Activated CD4-positive, alpha-beta T cell treated with anti-CD3 and anti-CD28 coated beads for 48 hours (primary cell): Measurements from ENCODE around the gene TYW3.

Source experiments
- DNase-seq: peaks from one replicate; pipeline ENCODE4 v3.0.0-alpha.2; 2020

Gene TYW3, protein sequence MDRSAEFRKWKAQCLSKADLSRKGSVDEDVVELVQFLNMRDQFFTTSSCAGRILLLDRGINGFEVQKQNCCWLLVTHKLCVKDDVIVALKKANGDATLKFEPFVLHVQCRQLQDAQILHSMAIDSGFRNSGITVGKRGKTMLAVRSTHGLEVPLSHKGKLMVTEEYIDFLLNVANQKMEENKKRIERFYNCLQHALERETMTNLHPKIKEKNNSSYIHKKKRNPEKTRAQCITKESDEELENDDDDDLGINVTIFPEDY

DNA sequence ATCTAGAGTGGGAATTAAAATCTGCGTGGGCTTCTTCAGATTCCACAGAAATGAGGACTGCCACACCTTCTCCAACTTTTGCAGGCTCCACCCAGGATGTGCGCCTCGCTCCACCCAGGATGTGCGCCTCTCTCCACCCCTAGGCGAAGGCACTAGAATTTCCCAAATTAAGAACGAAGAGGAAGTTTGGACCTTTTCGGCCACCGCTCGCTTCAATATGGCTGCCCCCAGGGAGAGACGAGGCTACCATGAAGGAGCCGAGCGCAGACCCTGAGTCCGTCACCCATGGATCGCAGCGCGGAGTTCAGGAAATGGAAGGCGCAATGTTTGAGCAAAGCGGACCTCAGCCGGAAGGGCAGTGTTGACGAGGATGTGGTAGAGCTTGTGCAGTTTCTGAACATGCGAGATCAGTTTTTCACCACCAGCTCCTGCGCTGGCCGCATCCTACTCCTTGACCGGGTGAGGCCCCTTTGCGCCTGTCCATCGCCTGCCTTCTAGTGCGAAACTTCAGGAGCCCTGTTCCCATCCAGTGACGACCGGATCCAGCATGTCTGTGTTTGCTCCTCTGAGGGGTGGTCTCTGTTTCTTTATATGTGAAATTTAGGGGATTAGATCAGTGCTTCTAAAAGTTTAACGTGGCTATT is at the start of gene TYW3, which contains the start of gene CRYZ:
Gene TYW3 (plus strand): TSS at position 193 of the 644 bp plus-strand sequence. CDS start 93 bp downstream, at position 286.
Gene CRYZ (minus strand): TSS at position 91 of the 644 bp plus-strand sequence. CDS start 8,229 bp downstream, outside the sequence.
- peak; percentile 90 for DNase-seq

- DNase-seq, result no peak
Measured at GRCh38 chr1:74683656-74684055, 49.3 kb upstream of the TYW3 start.

GRCh38 chr1:74684301-74684700 is 48.7 kb upstream of the TYW3 start:
- no peak for DNase-seq

GRCh38 chr1:74686928-74687327 is 46.0 kb upstream of the TYW3 start:
- DNase-seq, result no peak

DNA sequence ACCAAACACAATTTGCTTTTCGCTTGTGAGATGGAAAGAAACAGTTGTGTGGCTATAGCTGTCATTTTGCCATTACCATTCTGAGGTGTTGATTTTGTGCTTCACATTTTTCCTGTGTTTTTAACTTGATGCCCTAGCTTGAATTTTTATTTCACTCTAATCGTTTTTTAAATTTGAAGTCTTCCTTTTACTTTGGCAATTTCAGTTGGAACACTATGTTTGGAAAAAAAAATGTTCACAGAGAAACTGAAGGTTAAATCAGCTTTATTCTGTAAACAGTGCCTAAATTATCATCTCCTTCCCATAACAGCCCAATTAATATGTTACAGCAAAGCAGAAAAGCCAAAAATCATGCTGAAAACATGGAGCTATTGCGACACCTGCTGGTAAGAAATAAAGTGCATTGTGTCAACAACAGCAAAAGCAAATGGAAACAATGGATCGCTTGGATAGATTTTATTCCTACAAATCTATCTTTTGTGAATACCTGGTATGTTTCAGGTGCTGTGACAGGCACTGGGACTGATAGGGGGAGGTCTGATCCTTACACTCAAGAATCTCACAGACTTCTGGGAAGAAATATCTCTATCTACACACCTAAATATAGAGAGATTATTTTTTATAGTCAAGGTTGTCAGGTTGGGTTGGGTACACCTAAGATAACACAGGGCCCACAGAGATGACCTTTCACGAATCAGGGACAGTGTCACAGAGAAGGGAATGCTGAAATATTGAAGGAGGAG is 43.2 kb upstream of the TYW3 start:
- DNase-seq, result peak; percentile 46

DNA sequence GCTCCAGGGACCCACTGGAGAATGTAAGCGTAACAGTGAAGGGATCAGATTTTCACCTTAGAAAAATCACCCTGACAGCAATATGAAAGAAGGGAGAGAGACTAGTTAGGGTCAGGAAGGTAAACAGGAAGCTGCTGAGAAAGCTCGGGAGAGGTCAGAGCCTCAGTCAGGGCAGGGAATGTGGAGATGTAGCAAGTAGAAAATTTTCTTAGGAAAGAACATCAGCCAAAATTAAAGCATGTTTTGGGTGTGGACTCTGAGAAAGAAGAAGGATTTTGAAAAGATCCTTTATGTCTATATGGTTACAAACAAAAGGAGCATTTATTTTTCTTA is 42.6 kb upstream of the TYW3 start:
- DNase-seq, result no peak

DNA sequence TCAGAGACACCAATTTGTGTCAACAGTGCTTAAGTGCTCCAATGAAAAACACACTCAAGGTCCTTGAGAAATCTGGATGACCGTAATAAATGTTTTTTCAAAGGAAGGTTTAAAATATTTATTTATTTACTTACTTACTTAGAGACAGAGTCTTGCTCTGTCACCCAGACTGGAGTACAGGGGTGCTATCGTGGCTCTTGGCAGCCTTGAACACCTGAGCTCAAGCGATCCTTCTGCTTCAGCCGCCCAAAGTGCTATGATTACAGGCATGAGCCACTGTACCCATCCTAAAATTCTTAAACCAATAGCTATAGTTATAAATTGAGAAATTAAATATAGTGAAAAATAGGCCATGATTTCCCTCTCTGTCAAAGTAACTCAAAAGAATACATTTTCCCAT is 42.0 kb upstream of the TYW3 start:
- no peak for DNase-seq

GRCh38 chr1:74693473-74693872 is 39.5 kb upstream of the TYW3 start:
- no peak for DNase-seq

DNA sequence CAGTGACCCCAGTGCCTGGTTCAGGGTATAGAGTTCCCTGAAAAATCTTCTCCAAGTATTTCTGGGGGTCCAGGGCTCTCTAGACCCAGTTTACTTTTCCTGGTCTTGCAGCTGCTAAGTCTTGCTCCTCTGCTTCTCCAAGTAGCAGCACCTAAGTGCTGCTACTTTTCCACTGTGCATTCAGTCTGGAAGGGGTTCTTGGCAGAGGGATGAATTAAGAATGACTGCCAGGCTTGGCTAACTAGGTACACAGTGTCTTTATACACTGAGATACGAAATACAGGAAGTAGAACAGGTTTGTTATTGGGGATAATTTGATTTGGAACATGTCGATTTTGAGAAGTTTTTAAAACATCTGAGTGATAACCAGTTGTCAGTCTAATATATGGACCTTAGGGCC is 35.1 kb upstream of the TYW3 start:
- DNase-seq, result no peak

DNA sequence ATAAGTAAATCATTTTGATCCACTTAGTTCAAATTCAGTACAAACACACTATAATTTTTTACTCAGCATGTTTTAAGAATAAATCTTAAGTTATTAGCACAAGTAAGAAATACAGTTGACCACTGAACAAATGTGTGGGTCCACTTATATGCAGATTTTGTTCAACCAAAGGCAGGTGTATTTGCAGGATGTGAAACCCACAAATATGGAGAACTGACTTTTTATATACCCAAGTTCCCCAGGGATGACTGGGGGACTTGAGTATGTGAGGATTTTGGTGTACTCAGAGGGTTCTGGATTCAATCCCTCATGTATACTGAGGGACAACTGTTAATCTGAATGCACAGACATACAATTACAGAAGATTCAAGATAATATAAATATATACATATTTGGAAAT is 33.6 kb upstream of the TYW3 start:
- no peak for DNase-seq

- no peak for DNase-seq
Measured at GRCh38 chr1:74703386-74704182, 29.4 kb upstream of the TYW3 start.

DNA sequence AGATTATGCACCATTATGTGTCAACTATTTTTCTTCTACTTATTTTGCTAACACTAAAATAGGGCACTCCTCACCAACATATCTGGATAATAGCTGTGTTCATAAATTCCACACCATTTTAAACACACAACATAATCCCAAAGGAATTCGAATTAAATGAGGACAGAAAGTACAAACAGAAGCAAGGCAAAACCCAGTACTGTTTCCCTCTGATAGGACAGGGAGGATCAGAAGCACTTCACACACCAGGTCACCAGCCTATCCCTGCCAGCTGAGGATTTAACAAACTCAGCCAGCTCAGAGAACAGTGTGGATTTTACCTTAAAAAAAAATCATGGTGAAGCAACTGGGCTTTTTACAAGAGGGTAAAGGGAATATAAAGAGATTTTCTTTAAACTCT is 20.1 kb upstream of the TYW3 start:
- no peak for DNase-seq

DNA sequence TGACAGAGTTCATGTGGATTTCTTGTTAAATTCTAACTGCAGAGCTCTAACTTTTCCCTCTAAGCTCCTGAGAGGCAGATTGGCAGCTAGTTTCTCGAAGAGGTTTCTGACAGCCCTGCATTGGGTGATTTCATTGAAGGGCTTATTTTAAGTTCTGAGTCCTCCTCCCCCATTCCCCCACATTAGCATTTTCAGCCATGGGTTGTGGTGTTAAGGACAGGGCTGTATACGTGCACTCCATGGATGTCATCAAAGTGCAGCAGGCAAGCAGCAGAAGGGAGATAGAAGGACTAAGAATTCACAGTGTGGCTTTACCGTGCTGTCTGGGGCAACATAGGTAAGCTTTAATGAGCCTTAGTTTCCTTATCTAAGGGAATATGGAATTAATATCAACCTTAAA is 19.1 kb upstream of the TYW3 start:
- DNase-seq, result no peak

DNA sequence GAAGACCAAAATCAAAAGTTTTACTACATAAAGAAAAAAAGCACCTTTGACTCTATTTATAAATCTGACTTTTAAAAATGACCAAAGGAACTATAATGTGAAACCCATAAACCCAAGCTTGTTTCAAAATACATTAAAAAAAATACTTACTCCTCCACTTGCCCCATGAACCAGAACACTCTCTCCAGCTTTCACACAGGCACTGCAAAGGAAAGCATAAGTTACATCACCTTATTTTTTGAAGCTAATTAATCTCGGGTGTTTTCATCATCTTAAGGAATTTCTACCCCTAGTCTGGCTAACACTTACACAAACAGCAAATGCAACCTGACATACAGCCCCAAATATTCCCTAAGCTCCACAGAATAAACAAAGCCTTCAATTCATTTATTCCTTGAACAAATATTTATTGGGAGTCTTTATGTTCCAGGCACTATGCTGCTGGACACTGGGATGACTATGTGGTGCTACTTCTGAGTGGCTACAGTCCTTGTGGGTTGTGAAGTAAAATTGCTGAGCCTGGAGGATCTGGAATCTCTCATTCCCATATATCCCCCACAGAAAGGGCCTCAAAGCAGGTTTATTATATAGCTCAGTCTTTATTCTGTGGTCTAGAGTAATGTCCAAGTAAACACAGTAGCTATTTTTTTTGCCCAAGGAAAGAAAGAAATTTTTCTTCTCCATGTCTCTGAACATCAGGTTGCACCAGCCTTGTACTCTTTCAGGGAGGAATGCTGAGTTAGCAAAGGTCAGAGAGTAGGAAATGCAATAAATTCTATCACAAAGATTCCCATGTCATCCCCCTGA is 18.3 kb upstream of the TYW3 start:
- no peak for DNase-seq

DNA sequence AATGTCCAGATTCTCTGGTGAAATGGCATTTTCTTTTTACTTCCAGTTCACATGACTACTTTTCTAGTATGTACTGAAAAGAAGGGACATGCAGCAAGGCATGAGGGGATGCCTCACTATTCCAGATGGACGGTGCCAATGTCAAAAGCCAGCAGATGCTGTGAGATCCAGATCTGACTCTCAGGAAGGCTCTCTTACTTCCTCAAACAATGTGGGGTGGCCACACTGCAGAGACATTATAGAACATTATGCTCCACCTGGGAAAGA is 17.8 kb upstream of the TYW3 start:
- DNase-seq, result no peak

- DNase-seq, result no peak
Measured at GRCh38 chr1:74715806-74716205, 17.1 kb upstream of the TYW3 start.

DNA sequence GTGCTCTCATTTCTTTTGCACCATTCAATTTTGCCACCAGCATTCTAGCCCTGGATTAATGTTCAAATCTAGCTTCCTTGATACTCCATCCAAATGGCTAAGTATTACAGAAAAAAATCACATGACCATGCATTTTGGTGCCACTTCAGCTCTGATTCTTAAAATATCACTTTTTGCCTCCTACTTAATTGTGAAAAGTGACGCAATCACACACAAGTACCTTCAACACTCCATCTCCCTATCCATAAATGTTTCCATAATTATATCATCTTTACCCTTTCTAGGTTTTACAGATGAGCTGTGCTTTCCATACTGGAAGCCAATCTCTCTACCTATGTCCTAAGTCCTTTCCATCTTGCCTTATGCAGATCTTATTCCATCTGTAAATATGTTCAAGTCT is 16.1 kb upstream of the TYW3 start:
- no peak for DNase-seq

- DNase-seq, result no peak
Measured at GRCh38 chr1:74717626-74718025, 15.3 kb upstream of the TYW3 start.

GRCh38 chr1:74726063-74726462 is 6.9 kb upstream of the TYW3 start:
- no peak for DNase-seq

DNA sequence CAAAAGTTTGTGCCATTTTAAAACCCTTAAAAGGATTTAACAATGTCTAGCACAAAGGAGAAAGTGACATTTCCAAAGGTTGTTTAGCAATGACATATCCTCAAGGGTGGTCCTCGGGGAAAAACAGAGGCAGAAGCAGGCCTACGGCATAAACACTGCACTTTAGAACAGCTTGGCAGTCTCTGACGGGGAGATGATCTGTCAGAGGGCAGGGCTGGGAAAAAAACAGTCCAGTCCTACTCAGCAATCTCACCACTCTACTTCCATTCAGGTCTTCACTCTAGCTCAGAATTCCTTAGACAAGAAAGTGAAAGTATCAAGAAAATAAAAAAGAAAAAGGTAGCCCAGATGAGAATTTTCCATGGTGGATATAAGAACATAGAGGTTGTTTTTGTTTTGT is 4.2 kb upstream of the TYW3 start:
- no peak for DNase-seq

- peak; percentile 4 for DNase-seq
Measured at GRCh38 chr1:74729741-74730478, 3.0 kb upstream of the TYW3 start.
